ENCODE results near the gene DNAJC10. TPM values are rescaled to one million over a fixed set of nuclear protein-coding genes. Genes with fewer than 3 reads are reported as not detected.
"Not testable (repeated sequence)": the region's sequence is repeated elsewhere in the genome, so short reads cannot be mapped to it uniquely, and the experiment has no call there.

DNAJC10 gene
- polyA plus RNA-seq, 1 donor = 168 TPM

- not testable (repeated sequence) for H3K36me3 ChIP-seq (ENCODE audit: control insufficient read depth, insufficient read depth, low read length); H3K4me3 ChIP-seq (ENCODE audit: low read length); DNase-seq; H3K4me1 ChIP-seq (ENCODE audit: control insufficient read depth, insufficient read depth, low read length); H3K27me3 ChIP-seq (ENCODE audit: control insufficient read depth, insufficient read depth, low read length); H3K9me3 ChIP-seq (ENCODE audit: control insufficient read depth, low read depth, low read length); H3K27ac ChIP-seq (ENCODE audit: low read length)
- no CpG with 5 or more reads among the region's 10 CpGs for WGBS (ENCODE audit: insufficient coverage, low lambda C conversion rate)
These were observed 29.3 kb upstream of the DNAJC10 start for GRCh38 chr2:182686763-182687162.

GRCh38 chr2:182694189-182694588 lies 21.9 kb upstream of the DNAJC10 start:
- DNase-seq = no peak
- Histone ChIP-seq H3K4me1 (ENCODE audit: control insufficient read depth, insufficient read depth, low read length) (no peaks in the 10 kb centered on the region), H3K27me3 (ENCODE audit: control insufficient read depth, insufficient read depth, low read length) (no peaks in the 10 kb centered on the region), H3K27ac (ENCODE audit: low read length) (no peak overlapping the region), H3K4me3 (ENCODE audit: low read length) (no peak overlapping the region), H3K9me3 (ENCODE audit: control insufficient read depth, low read depth, low read length) (no peaks in the 10 kb centered on the region), H3K36me3 (ENCODE audit: control insufficient read depth, insufficient read depth, low read length) (no peaks in the 10 kb centered on the region)
- no CpG with 5 or more reads among the region's 4 CpGs for WGBS (ENCODE audit: insufficient coverage, low lambda C conversion rate)

DNA sequence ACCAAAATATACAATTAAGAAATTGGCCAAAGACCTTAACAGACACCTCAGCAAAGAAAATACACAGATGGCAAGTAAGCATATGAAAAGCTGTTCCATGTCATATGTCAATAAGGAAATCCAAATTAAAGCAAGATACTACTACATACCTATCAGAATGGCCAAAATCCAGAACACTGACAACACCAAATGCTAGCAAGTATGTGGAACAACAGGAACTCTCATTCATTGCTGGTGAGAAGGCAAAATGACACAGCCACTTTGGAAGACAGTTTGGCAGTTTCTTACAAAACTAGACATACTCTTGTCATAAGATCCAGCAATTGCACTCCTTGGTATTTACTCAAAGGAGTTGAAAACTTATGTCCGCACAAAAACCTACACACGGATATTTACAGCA lies 20.3 kb upstream of the DNAJC10 start:
- H3K4me1 ChIP-seq (ENCODE audit: control insufficient read depth, insufficient read depth, low read length) = no peaks in the 10 kb centered on the region
- no peak overlapping the region for H3K4me3 ChIP-seq (ENCODE audit: low read length)
- H3K36me3 ChIP-seq (ENCODE audit: control insufficient read depth, insufficient read depth, low read length) = no peaks in the 10 kb centered on the region
- no peak overlapping the region for H3K27ac ChIP-seq (ENCODE audit: low read length)
- H3K9me3 ChIP-seq (ENCODE audit: control insufficient read depth, low read depth, low read length) = no peaks in the 10 kb centered on the region
- no peaks in the 10 kb centered on the region for H3K27me3 ChIP-seq (ENCODE audit: control insufficient read depth, insufficient read depth, low read length)
- no peak for DNase-seq
- no CpG with 5 or more reads among the region's 2 CpGs for WGBS (ENCODE audit: insufficient coverage, low lambda C conversion rate)

DNA sequence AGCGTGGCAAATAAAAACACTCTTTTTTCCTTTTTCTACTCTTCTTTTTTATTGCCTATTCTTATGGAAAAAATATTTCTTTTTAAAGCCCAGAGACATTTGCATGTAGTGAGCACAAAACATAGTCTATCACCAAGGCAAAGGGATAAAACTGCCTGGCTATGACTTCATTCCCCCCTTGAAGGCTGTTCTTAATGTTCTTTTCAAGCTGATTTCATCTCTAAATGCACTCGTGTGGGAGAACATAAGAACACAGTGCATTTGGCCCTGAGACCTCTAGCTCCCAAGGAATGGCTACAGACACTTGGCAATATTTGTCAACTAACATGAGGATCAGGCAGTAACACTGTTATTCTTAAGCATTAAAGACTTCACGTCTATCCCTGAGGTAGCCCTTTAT lies 17.4 kb upstream of the DNAJC10 start:
- Histone ChIP-seq H3K36me3 (ENCODE audit: control insufficient read depth, insufficient read depth, low read length) (no peaks in the 10 kb centered on the region), H3K4me3 (ENCODE audit: low read length) (no peak overlapping the region), H3K27ac (ENCODE audit: low read length) (no peak overlapping the region), H3K9me3 (ENCODE audit: control insufficient read depth, low read depth, low read length) (no peaks in the 10 kb centered on the region), H3K4me1 (ENCODE audit: control insufficient read depth, insufficient read depth, low read length) (no peaks in the 10 kb centered on the region), H3K27me3 (ENCODE audit: control insufficient read depth, insufficient read depth, low read length) (no peaks in the 10 kb centered on the region)
- no peak for DNase-seq
- WGBS (ENCODE audit: insufficient coverage, low lambda C conversion rate) = 93% methylated on average over 2 of the region's 3 CpGs

DNA sequence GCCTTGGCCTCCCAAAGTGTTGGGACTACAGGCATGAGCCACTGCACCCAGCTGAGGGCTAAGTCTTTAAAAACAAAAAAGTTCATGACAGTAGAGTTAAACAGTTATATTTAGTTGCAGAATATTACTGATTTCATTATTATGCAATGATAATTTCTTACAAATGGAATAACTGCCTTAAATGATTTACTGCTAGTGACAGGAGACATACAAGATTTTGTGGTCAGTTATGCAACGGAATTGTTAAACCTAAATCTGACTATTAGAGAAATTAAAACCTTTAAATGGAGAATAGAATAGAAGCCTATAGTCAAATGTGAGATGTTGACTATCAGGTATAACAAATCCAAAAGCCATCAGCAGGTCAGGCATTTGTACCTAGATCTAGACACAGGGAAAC lies 10.3 kb upstream of the DNAJC10 start:
- 100% methylated on average over 1 of the region's 1 CpG for WGBS (ENCODE audit: insufficient coverage, low lambda C conversion rate)
- Histone ChIP-seq H3K4me3 (ENCODE audit: low read length) (no peak overlapping the region), H3K27me3 (ENCODE audit: control insufficient read depth, insufficient read depth, low read length) (no peaks in the 10 kb centered on the region), H3K36me3 (ENCODE audit: control insufficient read depth, insufficient read depth, low read length) (no peaks in the 10 kb centered on the region), H3K9me3 (ENCODE audit: control insufficient read depth, low read depth, low read length) (no peaks in the 10 kb centered on the region), H3K4me1 (ENCODE audit: control insufficient read depth, insufficient read depth, low read length) (no peaks in the 10 kb centered on the region), H3K27ac (ENCODE audit: low read length) (no peak overlapping the region)
- no peak for DNase-seq

- 100% methylated on average over 2 of the region's 2 CpGs for WGBS (ENCODE audit: insufficient coverage, low lambda C conversion rate)
- no peaks in the 10 kb centered on the region for H3K27me3 ChIP-seq (ENCODE audit: control insufficient read depth, insufficient read depth, low read length)
These were observed 9.3 kb upstream of the DNAJC10 start for GRCh38 chr2:182706751-182707150.

GRCh38 chr2:182713601-182714000 lies 2.5 kb upstream of the DNAJC10 start:
- Histone ChIP-seq H3K9me3 (ENCODE audit: control insufficient read depth, low read depth, low read length) (no peaks in the 10 kb centered on the region), H3K27me3 (ENCODE audit: control insufficient read depth, insufficient read depth, low read length) (no peaks in the 10 kb centered on the region), H3K4me3 (ENCODE audit: low read length) (no peak overlapping the region), H3K27ac (ENCODE audit: low read length) (no peak overlapping the region), H3K4me1 (ENCODE audit: control insufficient read depth, insufficient read depth, low read length) (peaks cover 5% of the 10 kb centered on the region), H3K36me3 (ENCODE audit: control insufficient read depth, insufficient read depth, low read length) (no peaks in the 10 kb centered on the region)
- DNase-seq = no peak

More at GRCh38 chr2:182706751-182707150, 9.3 kb upstream of the DNAJC10 start:
- DNase-seq = no peak
- no peaks in the 10 kb centered on the region for H3K4me1 ChIP-seq (ENCODE audit: control insufficient read depth, insufficient read depth, low read length)
- no peak overlapping the region for H3K27ac ChIP-seq (ENCODE audit: low read length)
- no peak overlapping the region for H3K4me3 ChIP-seq (ENCODE audit: low read length)
- no peaks in the 10 kb centered on the region for H3K9me3 ChIP-seq (ENCODE audit: control insufficient read depth, low read depth, low read length)
- no peaks in the 10 kb centered on the region for H3K36me3 ChIP-seq (ENCODE audit: control insufficient read depth, insufficient read depth, low read length)

DNA sequence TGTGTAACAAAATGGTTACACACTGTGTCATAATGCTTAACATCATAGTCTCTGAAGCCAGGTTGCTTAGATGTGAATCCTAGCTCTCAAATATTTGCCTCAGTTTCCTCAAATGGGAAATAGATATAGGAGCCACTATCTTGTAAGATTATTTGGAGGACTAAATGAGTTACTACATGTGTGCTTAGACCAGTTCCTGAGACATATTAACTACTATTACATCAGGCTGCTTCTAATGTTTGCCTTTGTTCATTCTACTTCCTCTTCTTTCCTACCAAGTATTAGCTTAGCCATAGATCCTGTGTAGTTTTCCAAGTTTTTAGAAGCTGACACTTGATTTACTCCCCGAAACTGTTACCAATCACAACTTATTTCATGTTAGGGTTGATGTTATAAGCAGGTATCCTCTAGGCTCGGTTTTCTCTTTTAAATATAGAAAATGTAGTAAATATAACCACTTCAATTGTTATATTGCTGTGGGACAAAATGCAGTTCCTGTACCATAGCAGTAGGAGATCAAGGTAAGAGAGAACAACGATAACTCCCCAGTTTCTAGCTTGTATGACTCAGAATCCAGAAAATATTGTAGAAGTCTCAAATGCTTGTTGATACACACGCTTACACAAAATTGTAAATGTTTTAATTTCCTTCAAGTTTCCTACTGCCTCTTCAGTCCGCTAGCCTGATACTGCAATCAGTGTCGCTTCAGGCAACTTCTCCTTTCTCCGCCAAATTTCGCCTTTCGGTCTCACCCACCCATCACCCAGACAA lies 751 bp upstream of the DNAJC10 start:
- WGBS (ENCODE audit: insufficient coverage, low lambda C conversion rate) = no CpG with 5 or more reads among the region's 9 CpGs
- peak; percentile 19 to 73 for DNase-seq

GRCh38 chr2:182716650-182716979 lies 558 bp downstream of the DNAJC10 start:
- Histone ChIP-seq H3K9me3 (ENCODE audit: control insufficient read depth, low read depth, low read length) (no peaks in the 10 kb centered on the region), H3K4me1 (ENCODE audit: control insufficient read depth, insufficient read depth, low read length) (peaks cover 5% of the 10 kb centered on the region), H3K36me3 (ENCODE audit: control insufficient read depth, insufficient read depth, low read length) (no peaks in the 10 kb centered on the region), H3K27ac (ENCODE audit: low read length) (peak overlapping the region; percentile 97), H3K27me3 (ENCODE audit: control insufficient read depth, insufficient read depth, low read length) (no peaks in the 10 kb centered on the region), H3K4me3 (ENCODE audit: low read length) (peak overlapping the region; percentile 98)
- peak; percentile 23 to 69 for DNase-seq
- 0% methylated on average over 2 of the region's 12 CpGs for WGBS (ENCODE audit: insufficient coverage, low lambda C conversion rate)

More for the DNA sequence above, 751 bp upstream of the DNAJC10 start:
- no peaks in the 10 kb centered on the region for H3K9me3 ChIP-seq (ENCODE audit: control insufficient read depth, low read depth, low read length)
- H3K36me3 ChIP-seq (ENCODE audit: control insufficient read depth, insufficient read depth, low read length) = no peaks in the 10 kb centered on the region
- H3K4me3 ChIP-seq (ENCODE audit: low read length) = peak overlapping the region; percentile 98
- peak overlapping the region; percentile 97 for H3K27ac ChIP-seq (ENCODE audit: low read length)
- peaks cover 5% of the 10 kb centered on the region for H3K4me1 ChIP-seq (ENCODE audit: control insufficient read depth, insufficient read depth, low read length)
- H3K27me3 ChIP-seq (ENCODE audit: control insufficient read depth, insufficient read depth, low read length) = no peaks in the 10 kb centered on the region

GRCh38 chr2:182717416-182717815 lies 1.4 kb downstream of the DNAJC10 start:
- peaks cover 5% of the 10 kb centered on the region for H3K4me1 ChIP-seq (ENCODE audit: control insufficient read depth, insufficient read depth, low read length)
- no peaks in the 10 kb centered on the region for H3K9me3 ChIP-seq (ENCODE audit: control insufficient read depth, low read depth, low read length)
- peak overlapping the region; percentile 97 for H3K27ac ChIP-seq (ENCODE audit: low read length)
- WGBS (ENCODE audit: insufficient coverage, low lambda C conversion rate) = no CpG with 5 or more reads among the region's 2 CpGs
- no peaks in the 10 kb centered on the region for H3K36me3 ChIP-seq (ENCODE audit: control insufficient read depth, insufficient read depth, low read length)
- H3K27me3 ChIP-seq (ENCODE audit: control insufficient read depth, insufficient read depth, low read length) = no peaks in the 10 kb centered on the region
- peak overlapping the region; percentile 98 for H3K4me3 ChIP-seq (ENCODE audit: low read length)
- peak; percentile 19 to 67 for DNase-seq

DNA sequence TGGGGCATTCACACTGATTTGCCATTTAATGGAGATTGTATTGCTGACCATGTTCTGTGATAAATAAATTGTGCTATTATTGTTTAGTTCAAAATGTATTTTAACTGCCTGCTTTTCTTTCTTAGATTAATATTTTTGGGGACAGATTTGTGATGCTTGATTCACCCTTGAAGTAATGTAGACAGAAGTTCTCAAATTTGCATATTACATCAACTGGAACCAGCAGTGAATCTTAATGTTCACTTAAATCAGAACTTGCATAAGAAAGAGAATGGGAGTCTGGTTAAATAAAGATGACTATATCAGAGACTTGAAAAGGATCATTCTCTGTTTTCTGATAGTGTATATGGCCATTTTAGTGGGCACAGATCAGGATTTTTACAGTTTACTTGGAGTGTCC lies 1.8 kb downstream of the DNAJC10 start:
- Histone ChIP-seq H3K27me3 (ENCODE audit: control insufficient read depth, insufficient read depth, low read length) (no peaks in the 10 kb centered on the region), H3K4me1 (ENCODE audit: control insufficient read depth, insufficient read depth, low read length) (peaks cover 5% of the 10 kb centered on the region), H3K4me3 (ENCODE audit: low read length) (peak overlapping the region; percentile 98), H3K9me3 (ENCODE audit: control insufficient read depth, low read depth, low read length) (no peaks in the 10 kb centered on the region), H3K36me3 (ENCODE audit: control insufficient read depth, insufficient read depth, low read length) (no peaks in the 10 kb centered on the region), H3K27ac (ENCODE audit: low read length) (peak overlapping the region; percentile 97)
- no peak for DNase-seq
